T47D (cell line): ENCODE results near the gene KAT8.
"Not testable (repeated sequence)": the region's sequence is repeated elsewhere in the genome, so short reads cannot be mapped to it uniquely, and the experiment has no call there.

Experiments used
- DNase-seq, 2 experiments: peaks; one replicate each; pipeline versions ENCODE4 v3.0.0 to v3.0.0-alpha.2; 2011 to 2012; ENCODE audit warnings: low read depth in 1 of 2, low spot score in 1 of 2
- JUND ChIP-seq: IDR thresholded peaks from 2 replicates; pipeline ENCODE4 v1.6.1; 2012; ENCODE audit warnings: low read depth
- in situ Hi-C: cut with HindIII; loops from 2 replicates; pipeline ENCODE4 v1.10.0; 2016; ENCODE audit warnings: low sequenced_read_pairs, low pct_unique_long_range_greater_than_20kb

Gene KAT8

DNA sequence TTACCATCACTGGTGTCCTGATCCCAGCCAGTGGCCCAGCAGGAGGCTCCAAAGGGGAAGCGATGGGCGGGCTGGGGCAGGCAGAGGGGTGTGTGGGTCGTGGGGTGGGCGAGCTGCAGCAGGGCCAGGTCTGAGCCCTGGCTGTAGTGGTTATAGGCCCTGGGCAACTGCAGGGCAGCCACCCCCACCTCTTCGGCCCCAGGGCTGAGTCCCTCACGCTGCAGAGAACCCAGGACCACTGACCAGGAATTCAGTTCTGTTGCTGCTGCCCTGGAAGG, 30.9 kb upstream of the KAT8 start:
- no peak for TF ChIP-seq JUND
- no peak for DNase-seq
- in situ Hi-C loops = no loop called here

DNA sequence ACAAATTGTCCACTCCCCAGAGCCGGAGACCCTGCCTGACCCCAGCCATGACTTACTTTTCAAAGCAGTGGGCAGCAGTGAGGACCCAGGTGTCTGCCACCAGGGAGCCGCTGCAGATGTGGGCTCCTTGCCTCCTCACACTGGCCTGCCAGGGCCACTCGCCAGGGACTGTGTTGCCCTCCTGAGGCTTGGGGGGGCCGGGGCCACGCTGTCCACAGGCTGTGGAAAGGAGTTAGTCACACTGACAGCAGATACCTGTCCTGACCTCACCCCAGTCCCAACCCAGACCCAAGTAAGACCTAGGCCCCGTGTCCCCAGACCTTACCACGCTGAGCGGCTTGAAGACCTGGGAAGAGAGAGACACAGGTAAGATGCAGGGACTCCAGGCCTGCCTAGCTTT, 30.0 kb upstream of the KAT8 start:
- in situ Hi-C loops = no loop called here
- TF ChIP-seq JUND = no peak
- DNase-seq = no peak

DNA sequence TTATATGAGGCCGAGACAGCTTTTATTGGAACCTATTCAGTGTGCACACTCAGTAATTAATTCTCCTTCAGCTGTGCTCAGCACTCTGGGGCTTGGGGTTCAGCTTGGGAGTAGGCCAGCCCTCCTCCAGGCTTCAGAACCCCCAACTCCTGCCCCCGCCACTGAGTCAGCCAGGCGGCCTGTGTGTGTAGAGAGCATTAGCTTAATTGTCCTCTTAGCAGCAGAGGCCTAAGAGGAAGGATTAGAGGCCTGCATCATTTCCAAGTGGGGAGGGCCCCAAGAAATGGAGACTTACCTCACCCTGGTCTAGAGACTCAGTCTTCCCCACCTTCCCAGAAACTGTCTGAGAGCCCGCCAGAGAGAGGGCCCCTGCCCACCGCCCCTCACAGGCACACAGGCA, 29.5 kb upstream of the KAT8 start:
- in situ Hi-C loops = no loop called here

DNA sequence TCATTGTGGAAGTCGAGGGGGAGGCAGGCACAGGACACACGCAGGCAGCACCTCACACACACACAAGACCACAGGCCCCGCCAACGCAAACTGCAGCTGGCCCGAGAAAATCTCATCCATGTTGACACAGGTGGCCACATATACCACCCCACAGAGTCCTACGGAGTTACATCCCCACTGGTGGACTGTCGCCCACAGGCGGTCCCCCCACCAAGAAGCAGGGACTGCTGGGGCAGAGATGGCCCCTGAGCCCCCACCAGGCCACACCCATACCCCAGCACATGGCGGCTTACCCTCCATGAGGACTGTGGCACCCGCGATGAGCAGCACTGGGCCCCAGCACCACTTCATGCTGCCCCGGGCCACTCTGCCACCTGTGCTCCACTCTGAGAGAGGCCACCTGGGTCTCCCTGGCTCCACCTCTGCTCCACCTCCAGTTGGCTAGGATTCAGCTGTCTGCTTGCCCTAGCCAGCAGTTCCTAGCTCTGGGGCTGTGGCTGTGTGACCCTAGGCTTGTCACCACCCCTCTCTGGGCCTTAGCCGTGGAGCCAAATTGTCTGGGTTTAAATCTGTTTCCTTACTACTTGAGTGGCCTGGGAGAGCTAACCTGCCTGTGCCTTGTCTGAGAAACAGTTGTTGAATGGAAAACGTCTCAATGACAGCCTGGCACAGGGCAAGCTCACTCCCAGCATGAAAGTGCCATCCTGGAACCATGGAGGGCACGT, 28.8 kb upstream of the KAT8 start, which contains the start of gene PRSS53:
PRSS53 (minus strand) TSS at position 485 of the 725 bp plus-strand sequence; CDS start at position 351, 134 bp downstream.
- no peak for TF ChIP-seq JUND
- DNase-seq = no peak
- in situ Hi-C loops = no loop called here

More for the DNA sequence above, 29.5 kb upstream of the KAT8 start:
- no peak for DNase-seq
- no peak for TF ChIP-seq JUND

DNA sequence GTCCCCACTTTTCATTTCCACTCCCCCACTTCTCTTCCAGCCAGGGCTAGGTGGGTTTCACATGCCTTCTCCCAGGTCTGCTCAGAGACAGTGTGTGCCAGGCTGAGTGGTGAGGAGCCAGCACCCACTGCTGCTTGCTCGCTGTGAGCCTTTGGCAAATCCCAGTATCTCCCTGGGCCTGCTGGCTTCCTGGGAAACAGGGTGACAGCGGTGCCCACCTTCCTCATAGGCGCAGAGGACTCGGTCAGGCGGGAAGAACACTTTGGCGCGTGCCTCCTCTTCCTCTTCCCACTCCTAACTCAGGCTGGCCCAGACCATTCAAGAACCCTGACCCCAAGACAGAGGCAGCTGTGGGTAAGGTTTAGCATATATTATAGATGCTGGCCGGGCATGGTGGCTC, 28.3 kb upstream of the KAT8 start:
- no peak for TF ChIP-seq JUND
- in situ Hi-C loops = no loop called here

DNA sequence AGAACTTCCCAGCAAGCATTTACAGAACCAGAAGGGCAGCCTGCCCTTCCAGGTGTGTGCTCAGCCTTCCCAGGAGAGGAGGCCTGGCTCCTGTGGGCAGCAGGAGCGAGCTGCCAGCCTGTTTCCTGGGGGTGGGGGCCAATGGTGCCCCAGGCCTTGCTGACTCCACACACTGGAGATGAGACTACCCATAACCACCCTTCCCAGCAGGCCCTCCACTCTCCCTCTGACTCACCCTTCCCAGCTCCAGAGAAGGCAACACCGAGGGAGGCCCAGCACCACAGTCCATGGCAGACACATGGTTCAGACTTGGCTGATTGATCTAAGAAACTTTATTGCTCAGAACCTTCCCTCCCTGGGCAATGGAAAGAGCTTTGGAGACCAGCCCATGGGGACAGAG, 26.9 kb upstream of the KAT8 start:
- no peak for DNase-seq
- TF ChIP-seq JUND = no peak
- in situ Hi-C loops = no loop called here

More for the DNA sequence above, 28.3 kb upstream of the KAT8 start:
- DNase-seq = no peak

DNA sequence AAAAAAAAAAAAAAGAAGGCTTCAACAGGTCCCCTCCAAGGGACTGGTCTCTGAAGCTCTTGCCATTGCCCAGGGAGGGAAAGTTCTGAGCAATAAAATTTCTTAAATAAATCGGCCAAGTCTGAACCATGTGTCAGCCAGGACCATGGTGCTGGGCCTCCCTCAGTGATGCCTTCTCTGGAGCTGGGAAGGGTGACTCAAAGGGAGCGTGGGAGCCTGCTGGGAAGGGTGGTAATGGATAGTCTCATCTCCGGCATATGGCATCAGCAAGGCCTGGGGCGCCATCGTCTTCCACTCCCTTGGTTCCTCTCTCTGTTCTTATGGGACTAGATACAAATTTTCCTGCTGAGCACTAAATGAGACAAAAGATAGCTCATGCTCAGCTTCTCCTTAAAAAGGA, 25.1 kb upstream of the KAT8 start:
- in situ Hi-C loops = no loop called here
- TF ChIP-seq JUND = no peak
- DNase-seq = no peak

DNA sequence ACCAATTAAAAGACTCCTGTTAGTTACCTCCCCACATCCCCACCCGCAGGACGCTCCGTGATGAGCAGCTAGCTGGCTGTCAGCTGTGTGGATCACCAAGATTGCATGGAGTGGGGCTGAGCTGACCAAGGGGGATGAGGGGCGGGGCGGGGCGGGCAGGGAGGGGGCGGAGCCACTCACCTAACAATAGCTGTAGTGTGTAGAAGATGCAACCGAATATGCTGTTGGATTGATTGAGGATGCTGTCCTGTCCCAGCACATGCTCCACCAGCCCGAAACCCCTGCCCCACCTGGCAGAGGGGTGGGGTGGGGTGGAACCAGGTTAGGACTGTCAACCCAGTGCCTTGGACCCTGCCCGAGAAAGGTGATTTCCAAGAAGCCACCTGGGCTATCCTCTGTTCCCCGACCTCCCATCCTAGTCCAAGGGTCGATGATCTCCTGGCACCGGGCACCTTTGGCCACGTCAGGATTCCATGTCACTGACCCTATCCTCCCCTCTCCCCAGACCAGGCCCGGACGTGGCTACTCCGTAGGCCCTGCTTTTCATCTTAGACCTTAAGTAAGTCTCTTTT, 24.2 kb upstream of the KAT8 start:
- in situ Hi-C loops = no loop called here
- peak in 1 of 2 experiments; percentile 37 for DNase-seq
- no peak for TF ChIP-seq JUND

DNA sequence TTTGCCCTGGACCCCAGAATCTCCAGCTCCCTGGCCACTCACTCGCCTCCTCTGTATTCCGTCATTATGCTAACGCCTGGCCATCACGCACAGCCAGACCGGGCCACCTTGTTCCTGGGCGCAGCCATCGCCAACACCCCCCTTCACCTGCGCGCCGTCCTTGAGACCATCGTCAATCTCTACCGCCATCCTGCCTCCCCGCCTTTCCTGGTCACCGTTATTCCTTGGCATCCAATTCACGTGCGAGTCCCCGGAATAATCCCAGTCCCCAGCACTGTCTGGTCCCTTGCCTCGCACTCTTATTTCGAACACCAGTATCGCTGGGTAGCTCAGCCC, 23.4 kb upstream of the KAT8 start:
- DNase-seq = no peak

DNA sequence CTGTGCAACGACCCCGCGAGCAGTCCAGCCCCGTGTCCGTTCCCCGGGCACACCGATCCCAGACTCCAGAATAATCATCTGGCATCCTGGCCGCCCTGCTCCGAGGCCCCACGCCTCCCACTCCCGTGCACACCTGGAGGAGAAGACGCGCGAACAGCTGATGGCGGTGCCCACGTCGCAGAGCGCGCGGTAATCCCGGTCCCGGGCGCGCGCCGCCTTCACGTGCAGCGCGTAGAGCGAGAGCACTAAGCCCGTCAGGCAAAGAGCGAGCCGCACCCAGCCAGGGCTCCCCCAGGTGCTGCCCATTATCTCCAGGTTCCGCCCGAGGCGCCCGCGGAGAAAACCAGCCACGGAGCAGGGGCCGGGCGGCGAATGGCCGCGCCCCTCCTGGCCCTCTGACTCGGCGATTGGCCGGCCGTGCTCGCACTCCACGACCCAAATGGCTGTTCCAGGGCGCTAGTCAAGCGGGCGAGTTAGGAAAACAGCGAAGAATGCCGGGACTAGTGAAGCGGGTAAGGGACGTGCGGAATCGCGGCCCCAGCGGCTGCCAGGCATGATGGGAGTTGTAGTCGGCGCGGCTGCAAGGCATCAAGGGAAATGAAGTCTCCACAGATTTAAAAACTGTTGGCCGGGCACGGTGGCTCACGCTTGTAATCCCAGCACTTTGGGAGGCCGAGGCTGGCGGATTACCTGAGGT, 22.9 kb upstream of the KAT8 start, which contains the start of gene VKORC1:
VKORC1 (minus strand) TSS at position 374 of the 697 bp plus-strand sequence; CDS start at position 306, 68 bp downstream.
- no peak for TF ChIP-seq JUND
- in situ Hi-C loops = no loop called here
- peak; percentile 89 to 99 for DNase-seq

More for the DNA sequence above, 23.4 kb upstream of the KAT8 start:
- in situ Hi-C loops = no loop called here
- TF ChIP-seq JUND = no peak

DNA sequence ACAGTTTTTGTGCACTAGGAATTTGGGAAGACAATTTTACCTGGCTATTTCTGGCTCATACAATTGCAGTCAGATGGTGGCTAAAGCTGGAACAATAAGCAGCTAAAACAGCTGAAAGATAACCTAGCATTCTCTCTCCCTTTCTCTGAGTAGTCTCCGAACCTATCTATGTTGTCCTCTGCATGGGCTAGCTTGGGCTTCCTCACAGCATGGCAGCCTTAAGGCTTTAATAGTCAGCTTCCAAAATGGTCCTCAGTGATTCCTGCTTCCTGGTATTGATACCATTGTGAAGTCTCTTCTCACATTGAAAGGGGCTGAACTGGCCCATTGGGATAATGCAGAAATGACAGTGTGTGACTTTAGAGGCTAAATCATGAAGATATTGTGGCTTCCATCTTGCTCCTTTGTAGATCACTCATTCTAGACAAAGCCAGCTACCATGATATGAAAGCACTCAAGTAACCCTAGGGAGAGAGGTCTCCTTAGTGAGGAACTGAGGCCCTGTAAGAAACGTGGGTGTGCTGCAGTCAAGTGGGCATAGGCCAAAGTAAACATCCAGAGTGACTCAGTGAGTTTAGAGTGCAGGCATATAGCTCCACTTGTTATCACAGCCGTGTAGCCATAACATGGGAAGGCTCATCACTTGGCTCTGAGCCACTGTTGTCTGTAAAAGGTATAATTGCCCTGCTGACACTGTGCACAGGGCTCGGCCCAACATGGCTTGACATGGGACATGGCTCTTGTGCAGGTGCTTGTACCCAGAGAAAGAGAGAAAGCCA, 17.4 kb upstream of the KAT8 start:
- in situ Hi-C loops = no loop called here
- no peak for DNase-seq
- no peak for TF ChIP-seq JUND

DNA sequence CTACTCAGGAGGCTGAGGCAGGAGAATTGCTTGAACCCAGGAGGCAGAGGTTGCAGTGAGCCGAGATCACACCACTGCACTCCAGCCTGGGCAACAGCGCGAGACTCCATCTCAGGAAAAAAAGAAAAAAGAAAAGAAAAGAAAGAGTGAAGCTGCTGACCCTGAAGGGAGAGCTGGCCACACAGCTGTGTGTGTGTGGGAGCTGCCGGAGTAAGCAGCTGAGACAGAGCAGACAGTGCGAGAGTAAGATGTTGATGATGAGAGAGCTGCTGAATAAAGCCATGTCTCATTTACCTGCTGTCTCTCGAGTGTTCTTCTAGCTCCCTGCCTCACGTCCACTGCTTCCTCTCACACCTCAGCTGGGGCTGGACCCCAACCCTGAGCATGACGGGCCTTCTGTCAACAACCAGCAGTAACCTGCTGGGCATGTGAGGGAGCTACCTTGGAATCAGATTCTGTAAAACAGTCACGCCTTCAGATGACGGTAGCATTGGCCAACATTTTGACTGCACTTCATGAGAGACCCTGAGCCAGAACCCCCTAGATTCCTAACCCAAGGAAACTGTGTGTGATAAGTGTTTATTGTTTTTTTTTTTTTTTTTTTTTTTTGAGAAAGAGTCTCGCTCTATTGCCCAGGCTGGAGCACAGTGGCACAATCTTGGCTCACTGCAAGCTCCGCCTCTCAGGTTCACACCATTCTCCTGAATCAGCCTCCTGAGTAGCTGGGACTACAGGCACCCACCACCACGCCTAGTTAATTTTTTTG, 16.4 kb upstream of the KAT8 start:
- in situ Hi-C loops, DNase-seq: not testable (repeated sequence)
